Suprapubic skin (tissue), 4 donors: Measurements from ENCODE around the gene ZFP36L2. TPM values are rescaled to one million over a fixed set of nuclear protein-coding genes. Genes with fewer than 3 reads are reported as not detected.
A peak's percentile ranks its signal among the peaks of the same experiment; 100 is the strongest.

Source experiments
- DNase-seq, 2 donors: peaks; one replicate each; pipeline ENCODE4 v3.0.0-alpha.2; 2019; ENCODE audit warnings: low spot score in 2 of 2
- H3K27ac ChIP-seq: fragments of 200-600 bp; sonication (generic); one replicate; pipeline ENCODE4 v1.5.1; 2019
- H3K27me3 ChIP-seq: fragments of 200-600 bp; sonication (generic); one replicate; pipeline ENCODE4 v1.5.1; 2019
- H3K36me3 ChIP-seq: fragments of 200-600 bp; sonication (generic); one replicate; pipeline ENCODE4 v1.5.1; 2019
- H3K4me1 ChIP-seq: fragments of 200-600 bp; sonication (generic); one replicate; pipeline ENCODE4 v1.5.1; 2019
- H3K4me3 ChIP-seq: fragments of 200-600 bp; sonication (generic); one replicate; pipeline ENCODE4 v1.5.1; 2019; ENCODE audit warnings: mild to moderate bottlenecking
- H3K9me3 ChIP-seq: fragments of 200-600 bp; sonication (generic); one replicate; pipeline ENCODE4 v1.5.1; 2019
- EP300 ChIP-seq: sonication (generic); formaldehyde crosslinking; IDR thresholded peaks from one replicate; pipeline ENCODE4 v1.6.1; 2017; ENCODE audit warnings: antibody characterized with exemption
- POLR2A ChIP-seq, 2 donors: fragments of 450-650 bp; IDR thresholded peaks; one replicate each; pipeline ENCODE4 v1.6.1; 2017; ENCODE audit warnings: antibody characterized with exemption in 2 of 2, mild to moderate bottlenecking in 2 of 2, moderate library complexity in 2 of 2
- POLR2AphosphoS5 ChIP-seq, 3 donors: sonication (generic); formaldehyde crosslinking; IDR thresholded peaks; one replicate each; pipeline ENCODE4 v1.6.1; 2017; ENCODE audit warnings: antibody characterized with exemption in 3 of 3
- WGBS: methylation state at CpG from one replicate; pipeline ENCODE4 v1.1.5; 2018; 5-methylcytosine and 5-hydroxymethylcytosine counted together
- total RNA-seq, 4 donors: library from RNA; depleted of rRNA; stranded (reverse); fragments of >200 nt; gene quantifications; one replicate each; pipeline ENCODE4 v1.1.0, GENCODE V29; 2016
- TF ChIP-seq, protein P1 (sequence below), 2 donors: fragments of 200-600 bp in 1 of 2; fragments of 450-650 bp in 1 of 2; sonication (generic) in 1 of 2; IDR thresholded peaks; one replicate each; pipeline ENCODE4 v1.5.1; 2016 to 2019; ENCODE audit warnings: antibody characterized with exemption in 2 of 2, mild to moderate bottlenecking in 1 of 2, moderate library complexity in 1 of 2

The ZFP36L2 gene
- total RNA-seq, 4 donors from 2014 or later = 198 to 238 (median 223) TPM

DNA sequence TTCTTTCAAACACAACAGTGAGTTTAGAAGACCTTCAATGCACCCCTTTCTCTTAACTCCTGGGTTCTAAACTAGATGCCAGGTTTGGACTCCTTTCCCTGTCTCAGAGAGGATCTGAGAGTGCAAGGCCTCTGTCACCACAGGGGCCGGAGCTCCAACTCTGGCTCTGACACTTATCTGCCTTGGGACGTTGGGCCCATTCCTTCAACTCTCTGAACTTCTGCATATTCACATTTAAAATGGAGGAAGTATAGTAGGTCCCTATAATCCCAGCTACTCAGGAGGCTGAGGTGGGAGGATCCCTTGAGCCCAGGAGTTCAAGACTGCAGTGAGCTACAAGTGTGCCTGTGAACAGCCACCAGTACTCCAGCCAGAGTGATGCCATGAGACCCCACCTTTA lies 44.1 kb upstream of the ZFP36L2 start:
- Histone ChIP-seq H3K36me3 (no peaks in the 10 kb centered on the region), H3K9me3 (no peaks in the 10 kb centered on the region), H3K27me3 (no peaks in the 10 kb centered on the region), H3K4me3 (no peak overlapping the region), H3K4me1 (peaks cover 51% of the 10 kb centered on the region), H3K27ac (peak overlapping the region; percentile 88)
- WGBS = 67% methylated on average over 2 of the region's 2 CpGs
- TF ChIP-seq POLR2AphosphoS5 (IDR thresholded peaks at IDR 0.05) = no peak
- no peak for TF ChIP-seq POLR2A (IDR thresholded peaks at IDR 0.05)
- TF ChIP-seq, protein P1, sequence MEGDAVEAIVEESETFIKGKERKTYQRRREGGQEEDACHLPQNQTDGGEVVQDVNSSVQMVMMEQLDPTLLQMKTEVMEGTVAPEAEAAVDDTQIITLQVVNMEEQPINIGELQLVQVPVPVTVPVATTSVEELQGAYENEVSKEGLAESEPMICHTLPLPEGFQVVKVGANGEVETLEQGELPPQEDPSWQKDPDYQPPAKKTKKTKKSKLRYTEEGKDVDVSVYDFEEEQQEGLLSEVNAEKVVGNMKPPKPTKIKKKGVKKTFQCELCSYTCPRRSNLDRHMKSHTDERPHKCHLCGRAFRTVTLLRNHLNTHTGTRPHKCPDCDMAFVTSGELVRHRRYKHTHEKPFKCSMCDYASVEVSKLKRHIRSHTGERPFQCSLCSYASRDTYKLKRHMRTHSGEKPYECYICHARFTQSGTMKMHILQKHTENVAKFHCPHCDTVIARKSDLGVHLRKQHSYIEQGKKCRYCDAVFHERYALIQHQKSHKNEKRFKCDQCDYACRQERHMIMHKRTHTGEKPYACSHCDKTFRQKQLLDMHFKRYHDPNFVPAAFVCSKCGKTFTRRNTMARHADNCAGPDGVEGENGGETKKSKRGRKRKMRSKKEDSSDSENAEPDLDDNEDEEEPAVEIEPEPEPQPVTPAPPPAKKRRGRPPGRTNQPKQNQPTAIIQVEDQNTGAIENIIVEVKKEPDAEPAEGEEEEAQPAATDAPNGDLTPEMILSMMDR (IDR thresholded peaks at IDR 0.05) = no peak
- TF ChIP-seq EP300 = no peak
- no peak for DNase-seq

DNA sequence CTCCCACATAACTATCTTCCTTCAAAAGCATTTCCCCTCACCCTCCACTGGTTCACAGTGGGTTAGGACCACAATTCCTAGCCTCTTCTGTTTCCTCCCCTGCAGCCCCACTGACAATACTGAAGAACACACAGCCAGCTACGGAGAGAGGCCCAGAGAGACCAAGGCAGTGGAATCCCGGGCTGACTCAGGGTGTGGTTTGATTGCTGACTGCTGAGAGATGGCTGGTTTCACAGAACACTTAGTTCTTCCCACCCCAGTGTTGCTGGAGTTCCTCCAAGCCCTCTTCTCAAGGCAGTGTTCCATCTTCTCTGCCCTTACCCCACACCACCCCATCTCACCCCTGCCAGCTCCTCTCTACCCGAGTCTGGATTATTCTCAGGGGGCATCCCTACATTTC lies 43.3 kb upstream of the ZFP36L2 start:
- TF ChIP-seq, protein P1 (IDR thresholded peaks at IDR 0.05) = no peak
- TF ChIP-seq EP300 (no peak), POLR2AphosphoS5 (IDR thresholded peaks at IDR 0.05) (peak in 2 of 3 donors; percentile 31 to 54), POLR2A (IDR thresholded peaks at IDR 0.05) (peak in 1 of 2 donors; percentile 18)
- no peaks in the 10 kb centered on the region for H3K9me3 ChIP-seq
- no peak overlapping the region for H3K4me3 ChIP-seq
- 33% methylated on average over 3 of the region's 3 CpGs for WGBS
- DNase-seq = peak; percentile 88 to 89
- H3K27ac ChIP-seq = peak overlapping the region; percentile 88
- H3K36me3 ChIP-seq = no peaks in the 10 kb centered on the region
- no peaks in the 10 kb centered on the region for H3K27me3 ChIP-seq
- H3K4me1 ChIP-seq = peaks cover 59% of the 10 kb centered on the region

DNA sequence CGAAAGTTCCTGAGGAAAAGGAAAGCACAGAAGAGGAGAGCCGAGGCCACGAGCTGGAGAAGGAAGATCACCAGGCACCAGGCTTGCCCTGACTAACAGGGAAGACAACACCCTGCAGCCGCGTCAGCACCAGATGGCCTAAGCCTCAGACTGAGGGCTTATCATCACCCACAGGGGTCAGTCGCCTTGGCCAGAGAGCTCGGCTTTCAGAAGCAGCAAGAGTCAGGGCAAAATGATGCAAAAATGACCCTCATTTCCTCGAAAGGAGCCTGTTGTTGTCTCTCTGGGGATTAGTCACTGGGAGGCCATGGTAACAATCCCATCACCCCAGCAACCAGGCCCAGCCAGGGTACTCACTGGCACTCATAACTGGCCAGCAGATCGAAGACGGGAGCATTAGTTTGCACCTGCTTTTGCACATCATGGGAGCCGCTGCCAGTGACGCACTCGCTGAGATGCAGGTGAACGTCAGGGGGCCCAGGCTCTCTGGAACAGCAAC lies 42.7 kb upstream of the ZFP36L2 start:
- 50% methylated on average over 9 of the region's 14 CpGs for WGBS
- Histone ChIP-seq H3K4me3 (peak overlapping the region; percentile 25), H3K27me3 (no peaks in the 10 kb centered on the region), H3K4me1 (peaks cover 61% of the 10 kb centered on the region), H3K36me3 (no peaks in the 10 kb centered on the region), H3K27ac (peak overlapping the region; percentile 88), H3K9me3 (no peaks in the 10 kb centered on the region)
- DNase-seq = peak; percentile 94 to 95
- TF ChIP-seq POLR2AphosphoS5 (IDR thresholded peaks at IDR 0.05) (peak in 2 of 3 donors; percentile 89 to 93), POLR2A (IDR thresholded peaks at IDR 0.05) (peak in 1 of 2 donors; percentile 37), EP300 (no peak)
- TF ChIP-seq, protein P1 (IDR thresholded peaks at IDR 0.05) = peak in 1 of 2 donors; percentile 16

DNA sequence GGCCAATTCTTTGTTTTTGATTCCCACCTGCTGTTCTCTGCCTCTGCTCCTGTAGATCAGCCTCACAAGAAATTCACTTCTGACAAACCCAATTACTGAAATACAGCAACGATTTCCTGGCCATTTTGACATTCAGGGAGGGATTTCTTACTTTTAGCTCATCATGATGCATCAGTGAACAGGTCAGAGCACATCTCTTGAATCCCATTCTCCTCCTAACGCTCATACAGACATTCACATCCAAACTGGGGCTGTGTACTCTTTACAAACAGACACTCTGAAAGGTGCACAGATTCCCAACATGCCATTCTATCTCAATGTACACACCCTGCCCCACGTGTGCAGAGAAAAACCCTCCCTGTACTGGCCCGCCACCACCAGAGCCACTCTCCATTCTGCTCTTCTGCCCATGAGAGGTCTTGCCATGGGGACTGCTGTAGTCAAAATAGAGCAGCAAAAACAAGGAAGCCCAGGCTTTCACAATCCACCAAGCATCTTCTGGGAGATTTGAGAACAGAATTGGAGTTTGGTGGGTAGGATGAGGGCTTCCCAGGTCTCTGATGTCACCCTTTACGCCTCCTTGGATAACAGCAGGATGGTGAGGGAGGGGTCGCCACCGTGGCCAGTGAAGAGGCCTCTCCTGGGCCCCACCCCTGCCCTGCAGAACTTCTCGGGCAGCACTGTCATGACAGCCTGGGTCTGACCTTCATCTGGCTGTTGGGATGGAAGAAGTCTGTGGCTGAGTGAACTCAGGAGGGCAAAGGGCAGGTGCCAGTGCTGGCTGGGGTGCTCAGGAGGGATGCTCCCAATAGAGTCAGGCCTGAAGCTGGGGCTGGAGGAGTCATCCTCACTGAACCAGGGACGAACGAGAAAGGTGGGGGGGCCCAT lies 41.9 kb upstream of the ZFP36L2 start:
- peak; percentile 79 to 80 for DNase-seq
- Histone ChIP-seq H3K9me3 (no peaks in the 10 kb centered on the region), H3K4me1 (peaks cover 54% of the 10 kb centered on the region), H3K36me3 (no peaks in the 10 kb centered on the region), H3K4me3 (peak overlapping the region; percentile 25), H3K27me3 (no peaks in the 10 kb centered on the region), H3K27ac (peak overlapping the region; percentile 88)
- 69% methylated on average over 10 of the region's 10 CpGs for WGBS
- no peak for TF ChIP-seq EP300

- no peak for TF ChIP-seq EP300
- TF ChIP-seq POLR2A (IDR thresholded peaks at IDR 0.05) = no peak
- TF ChIP-seq, protein P1 (IDR thresholded peaks at IDR 0.05) = no peak
- no peak for TF ChIP-seq POLR2AphosphoS5 (IDR thresholded peaks at IDR 0.05)
- Histone ChIP-seq H3K4me3 (no peak overlapping the region), H3K9me3 (no peaks in the 10 kb centered on the region), H3K4me1 (peaks cover 54% of the 10 kb centered on the region), H3K27ac (peak overlapping the region; percentile 88), H3K27me3 (no peaks in the 10 kb centered on the region), H3K36me3 (no peaks in the 10 kb centered on the region)
- no peak for DNase-seq
- 89% methylated on average over 7 of the region's 7 CpGs for WGBS
Observed at GRCh38 chr2:43267381-43267780, 41.0 kb upstream of the ZFP36L2 start.
